ENCODE data around the gene TMPRSS11A.

Gene TMPRSS11A

GRCh38 chr4:67911638-67912037, 51.7 kb downstream of the TMPRSS11A start:
- no peak for DNase-seq

- DNase-seq = no peak
These were observed 52.2 kb downstream of the TMPRSS11A start for GRCh38 chr4:67911141-67911540.

- no peak for DNase-seq
These were observed 52.7 kb downstream of the TMPRSS11A start for GRCh38 chr4:67910585-67910905.

- DNase-seq = peak; percentile 28
These were observed 53.2 kb downstream of the TMPRSS11A start for GRCh38 chr4:67909905-67910584.

GRCh38 chr4:67907650-67908049, 55.6 kb downstream of the TMPRSS11A start:
- no peak for DNase-seq

GRCh38 chr4:67899096-67899495, 64.2 kb downstream of the TMPRSS11A start:
- no peak for DNase-seq

- no peak for DNase-seq
These were observed 65.6 kb downstream of the TMPRSS11A start for GRCh38 chr4:67897686-67898085.

GRCh38 chr4:67896421-67897065, 66.8 kb downstream of the TMPRSS11A start:
- DNase-seq = no peak

GRCh38 chr4:67894659-67895058, 68.6 kb downstream of the TMPRSS11A start:
- no peak for DNase-seq

GRCh38 chr4:67892905-67893304, 70.4 kb downstream of the TMPRSS11A start:
- peak; percentile 0 for DNase-seq

- no peak for DNase-seq
These were observed 71.0 kb downstream of the TMPRSS11A start for GRCh38 chr4:67892253-67892652.

GRCh38 chr4:67891645-67892044, 71.6 kb downstream of the TMPRSS11A start:
- DNase-seq = no peak

GRCh38 chr4:67886281-67886680, 77.0 kb downstream of the TMPRSS11A start:
- DNase-seq = no peak

GRCh38 chr4:67885762-67886161, 77.5 kb downstream of the TMPRSS11A start:
- DNase-seq = peak; percentile 0

- no peak for DNase-seq
These were observed 78.6 kb downstream of the TMPRSS11A start for GRCh38 chr4:67884701-67885100.

GRCh38 chr4:67883902-67884301, 79.4 kb downstream of the TMPRSS11A start, which contains the start of gene TMPRSS11D:
TSS of gene TMPRSS11D (minus strand) at chr4:67884002. CDS start at chr4:67883933, 69 bp downstream.
- DNase-seq = no peak

- DNase-seq = no peak
These were observed 79.8 kb downstream of the TMPRSS11A start for GRCh38 chr4:67883458-67883857.

- no peak for DNase-seq
These were observed 82.3 kb downstream of the TMPRSS11A start for GRCh38 chr4:67880866-67881610.

GRCh38 chr4:67879486-67879885, 83.8 kb downstream of the TMPRSS11A start:
- no peak for DNase-seq

GRCh38 chr4:67877086-67877485, 86.2 kb downstream of the TMPRSS11A start:
- no peak for DNase-seq

- no peak for DNase-seq
These were observed 88.3 kb downstream of the TMPRSS11A start for GRCh38 chr4:67874986-67875385.

GRCh38 chr4:67873116-67873515, 90.2 kb downstream of the TMPRSS11A start:
- no peak for DNase-seq

- DNase-seq = peak; percentile 45
These were observed 91.4 kb downstream of the TMPRSS11A start for GRCh38 chr4:67871867-67872266.

- peak; percentile 72 for DNase-seq
These were observed 93.6 kb downstream of the TMPRSS11A start for GRCh38 chr4:67869580-67870190.
